ENCODE measurements around the gene CTNNBL1. TPM values are rescaled to one million over a fixed set of nuclear protein-coding genes. Genes with fewer than 3 reads are reported as not detected.
A peak's percentile ranks its signal among the peaks of the same experiment; 100 is the strongest.

The CTNNBL1 gene
- total RNA-seq, 1 experiment from 2014 or later: 64.4 TPM

DNA sequence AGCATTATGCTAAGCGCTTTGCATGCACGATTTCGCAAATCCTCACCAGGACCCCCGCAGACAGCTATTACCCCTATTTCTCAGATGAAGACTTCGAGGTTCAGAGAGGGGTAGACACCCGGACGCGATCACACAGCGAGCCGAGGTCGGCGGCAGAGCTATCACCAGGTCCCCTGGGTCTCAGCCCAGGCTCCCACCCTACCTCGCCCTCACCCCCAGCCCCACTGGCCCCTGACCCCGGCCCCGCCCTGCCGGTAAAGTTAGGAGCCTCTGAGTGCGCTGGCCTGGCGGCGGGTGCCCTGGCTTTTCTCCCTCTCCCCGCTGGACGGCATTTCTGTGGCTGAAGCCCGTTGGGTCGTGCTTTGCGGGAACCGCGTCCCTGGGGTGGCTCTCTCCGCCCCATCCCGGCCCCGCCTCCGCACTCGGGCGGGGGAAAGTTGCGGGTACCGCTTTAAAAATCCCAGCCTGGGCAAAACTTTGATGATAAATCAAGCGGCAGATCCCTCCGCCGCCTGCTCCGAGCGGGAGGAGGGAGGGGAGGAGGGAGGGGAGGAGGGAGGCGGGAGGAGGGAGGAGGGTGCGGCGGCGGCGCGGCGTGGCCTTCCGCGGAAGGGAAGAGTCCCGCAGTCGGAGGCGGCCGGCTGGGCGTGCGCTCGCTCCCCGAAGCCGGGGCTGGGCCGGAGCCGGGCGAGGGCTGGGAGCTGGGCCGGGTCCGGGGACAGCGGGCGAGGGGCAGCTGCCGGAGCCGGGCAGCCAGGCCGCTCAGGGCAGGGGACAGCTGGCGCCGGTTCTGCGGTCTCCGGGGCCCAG lies 208.9 kb downstream of the CTNNBL1 start, which contains the start of gene VSTM2L:
TSS of gene VSTM2L (plus strand) at position 624 of the 810 bp plus-strand sequence. CDS start 224 bp downstream, outside the sequence.
- TF ChIP-seq OVOL2 (CRISPR knock-in tag; IDR thresholded peaks at IDR 0.05; ENCODE audit: borderline replicate concordance): no peak
- no peak for TF ChIP-seq JUN (CRISPR knock-in tag; IDR thresholded peaks at IDR 0.05)
- no peak for TF ChIP-seq KAT7 (CRISPR knock-in tag; IDR thresholded peaks at IDR 0.05; ENCODE audit: borderline replicate concordance)
- no peak for TF ChIP-seq NFYB (CRISPR knock-in tag; conservative IDR thresholded peaks at IDR 0.05; ENCODE audit: low read depth)
- no peak for TF ChIP-seq GRHL2 (CRISPR knock-in tag; IDR thresholded peaks at IDR 0.05; ENCODE audit: insufficient replicate concordance, severe bottlenecking)
- TF ChIP-seq ZNF263 (CRISPR knock-in tag; IDR thresholded peaks at IDR 0.05; ENCODE audit: low read depth): peak; percentile 96
- no peak for TF ChIP-seq SP1 (CRISPR knock-in tag; conservative IDR thresholded peaks at IDR 0.05)
- peaks cover 26% of the 10 kb centered on the region for H3K27me3 Mint-ChIP-seq (ENCODE audit: low read depth)
- peaks cover 33% of the 10 kb centered on the region for H3K4me1 Mint-ChIP-seq
- ChIA-PET CTCF (interaction anchor here (0.9 to 2.3 kb wide), 13 partner anchors 9 to 339 kb away, joined by 3 to 16 read pairs (median 4); no protein-coding TSS in a partner anchor), POLR2A (interaction anchor here (0.5 to 0.9 kb wide), 2 partner anchors 9 to 12 kb away, joined by 3 read pairs; no protein-coding TSS in a partner anchor)
- no peaks in the 10 kb centered on the region for H3K9me3 Mint-ChIP-seq
- no peaks in the 10 kb centered on the region for H3K36me3 Mint-ChIP-seq
- DNase-seq (ENCODE audit: low spot score): peak; percentile 55
- peak; percentile 20 for ATAC-seq
- H3K4me3 Mint-ChIP-seq: peak within 1 kb of the TSS; percentile 83
- H3K27ac Mint-ChIP-seq: no peak within 1 kb of the TSS

DNA sequence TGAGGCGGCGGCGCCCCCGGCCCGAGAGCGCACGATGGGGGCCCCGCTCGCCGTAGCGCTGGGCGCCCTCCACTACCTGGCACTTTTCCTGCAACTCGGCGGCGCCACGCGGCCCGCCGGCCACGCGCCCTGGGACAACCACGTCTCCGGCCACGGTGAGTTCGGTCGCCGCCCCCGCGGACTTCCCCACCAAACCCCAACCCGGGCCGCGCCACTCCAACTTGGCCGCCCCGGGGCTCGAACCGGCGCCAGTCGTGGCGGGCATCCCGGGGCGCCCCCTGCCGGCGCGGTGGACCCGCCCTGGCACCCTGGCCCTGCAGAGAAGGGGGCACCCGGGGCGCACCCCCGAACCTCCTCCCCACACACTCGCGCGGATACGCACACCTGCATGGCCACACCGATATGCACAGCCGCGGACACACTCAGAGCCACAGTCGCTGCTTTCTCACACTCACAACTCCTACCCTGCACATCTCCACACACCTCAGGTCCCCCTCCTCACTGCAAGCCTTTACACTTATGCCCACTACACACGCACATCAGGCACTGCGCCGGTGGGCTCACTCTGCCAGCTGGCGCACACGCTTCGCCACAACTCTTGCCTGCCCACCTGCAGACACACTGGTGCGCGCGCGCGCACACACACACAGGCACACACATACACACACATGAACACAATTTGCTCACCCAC lies 209.6 kb downstream of the CTNNBL1 start:
- ChIA-PET CTCF (interaction anchor here (1.2 to 2.3 kb wide), 8 partner anchors 12 to 339 kb away, joined by 3 to 16 read pairs (median 4); no protein-coding TSS in a partner anchor), POLR2A (interaction anchor here (0.5 to 0.9 kb wide), 2 partner anchors 8 to 11 kb away, joined by 3 read pairs; no protein-coding TSS in a partner anchor)
- Mint-ChIP-seq H3K4me1 (peaks cover 40% of the 10 kb centered on the region), H3K27me3 (ENCODE audit: low read depth) (peaks cover 26% of the 10 kb centered on the region), H3K9me3 (no peaks in the 10 kb centered on the region), H3K36me3 (no peaks in the 10 kb centered on the region), H3K4me3 (peak overlapping the region; percentile 83), H3K27ac (no peak overlapping the region)
- DNase-seq (ENCODE audit: low spot score): peak; percentile 39
- TF ChIP-seq ZBTB21 (CRISPR knock-in tag; IDR thresholded peaks at IDR 0.05; ENCODE audit: borderline replicate concordance) (no peak), CTCF (IDR thresholded peaks at IDR 0.05) (peak; percentile 58; the same call in 1 of the 2 replicates), HMGXB4 (CRISPR knock-in tag; IDR thresholded peaks at IDR 0.05) (peak; percentile 91), E2F4 (CRISPR knock-in tag; IDR thresholded peaks at IDR 0.05; ENCODE audit: borderline replicate concordance, low read depth) (0 out of 2 replicates have a peak, but pooled peaks have one; percentile 10), SMAD4 (CRISPR knock-in tag; IDR thresholded peaks at IDR 0.05) (peak; percentile 62; the same call in 1 of the 2 replicates)
- TF ChIP-seq, protein P1, sequence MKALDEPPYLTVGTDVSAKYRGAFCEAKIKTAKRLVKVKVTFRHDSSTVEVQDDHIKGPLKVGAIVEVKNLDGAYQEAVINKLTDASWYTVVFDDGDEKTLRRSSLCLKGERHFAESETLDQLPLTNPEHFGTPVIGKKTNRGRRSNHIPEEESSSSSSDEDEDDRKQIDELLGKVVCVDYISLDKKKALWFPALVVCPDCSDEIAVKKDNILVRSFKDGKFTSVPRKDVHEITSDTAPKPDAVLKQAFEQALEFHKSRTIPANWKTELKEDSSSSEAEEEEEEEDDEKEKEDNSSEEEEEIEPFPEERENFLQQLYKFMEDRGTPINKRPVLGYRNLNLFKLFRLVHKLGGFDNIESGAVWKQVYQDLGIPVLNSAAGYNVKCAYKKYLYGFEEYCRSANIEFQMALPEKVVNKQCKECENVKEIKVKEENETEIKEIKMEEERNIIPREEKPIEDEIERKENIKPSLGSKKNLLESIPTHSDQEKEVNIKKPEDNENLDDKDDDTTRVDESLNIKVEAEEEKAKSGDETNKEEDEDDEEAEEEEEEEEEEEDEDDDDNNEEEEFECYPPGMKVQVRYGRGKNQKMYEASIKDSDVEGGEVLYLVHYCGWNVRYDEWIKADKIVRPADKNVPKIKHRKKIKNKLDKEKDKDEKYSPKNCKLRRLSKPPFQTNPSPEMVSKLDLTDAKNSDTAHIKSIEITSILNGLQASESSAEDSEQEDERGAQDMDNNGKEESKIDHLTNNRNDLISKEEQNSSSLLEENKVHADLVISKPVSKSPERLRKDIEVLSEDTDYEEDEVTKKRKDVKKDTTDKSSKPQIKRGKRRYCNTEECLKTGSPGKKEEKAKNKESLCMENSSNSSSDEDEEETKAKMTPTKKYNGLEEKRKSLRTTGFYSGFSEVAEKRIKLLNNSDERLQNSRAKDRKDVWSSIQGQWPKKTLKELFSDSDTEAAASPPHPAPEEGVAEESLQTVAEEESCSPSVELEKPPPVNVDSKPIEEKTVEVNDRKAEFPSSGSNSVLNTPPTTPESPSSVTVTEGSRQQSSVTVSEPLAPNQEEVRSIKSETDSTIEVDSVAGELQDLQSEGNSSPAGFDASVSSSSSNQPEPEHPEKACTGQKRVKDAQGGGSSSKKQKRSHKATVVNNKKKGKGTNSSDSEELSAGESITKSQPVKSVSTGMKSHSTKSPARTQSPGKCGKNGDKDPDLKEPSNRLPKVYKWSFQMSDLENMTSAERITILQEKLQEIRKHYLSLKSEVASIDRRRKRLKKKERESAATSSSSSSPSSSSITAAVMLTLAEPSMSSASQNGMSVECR (CRISPR knock-in tag; IDR thresholded peaks at IDR 0.05; ENCODE audit: borderline replicate concordance): 0 out of 2 replicates have a peak, but pooled peaks have one; percentile 28
- peak; percentile 7; the same call in 1 of the 2 replicates for ATAC-seq
